Measurements from ENCODE around the gene CNOT2.

CNOT2 gene

GRCh38 chr12:70252832-70253231 is 9.6 kb downstream of the CNOT2 start:
- no peak for DNase-seq

GRCh38 chr12:70254225-70254624 is 11.0 kb downstream of the CNOT2 start:
- no peak for DNase-seq

- no peak for DNase-seq
These were observed 11.6 kb downstream of the CNOT2 start for GRCh38 chr12:70254846-70255245.

GRCh38 chr12:70255311-70255710 is 12.1 kb downstream of the CNOT2 start:
- no peak for DNase-seq

GRCh38 chr12:70258605-70259403 is 15.6 kb downstream of the CNOT2 start:
- DNase-seq = no peak

GRCh38 chr12:70260646-70261045 is 17.4 kb downstream of the CNOT2 start:
- no peak for DNase-seq

GRCh38 chr12:70264067-70264867 is 21.0 kb downstream of the CNOT2 start:
- no peak for DNase-seq

GRCh38 chr12:70265132-70265531 is 21.9 kb downstream of the CNOT2 start:
- no peak for DNase-seq

GRCh38 chr12:70267550-70267949 is 24.3 kb downstream of the CNOT2 start:
- no peak for DNase-seq

GRCh38 chr12:70268972-70269371 is 25.7 kb downstream of the CNOT2 start:
- DNase-seq = no peak

- no peak for DNase-seq
These were observed 26.9 kb downstream of the CNOT2 start for GRCh38 chr12:70270108-70270507.

- no peak for DNase-seq
These were observed 27.8 kb downstream of the CNOT2 start for GRCh38 chr12:70271025-70271424.

GRCh38 chr12:70272510-70272909 is 29.3 kb downstream of the CNOT2 start:
- DNase-seq = no peak

- DNase-seq = no peak
These were observed 31.8 kb downstream of the CNOT2 start for GRCh38 chr12:70275045-70275444.

GRCh38 chr12:70277973-70278372 is 34.7 kb downstream of the CNOT2 start:
- no peak for DNase-seq

GRCh38 chr12:70278945-70279344 is 35.7 kb downstream of the CNOT2 start:
- no peak for DNase-seq

GRCh38 chr12:70283232-70283631 is 40.0 kb downstream of the CNOT2 start:
- DNase-seq = no peak

- DNase-seq = no peak
These were observed 45.6 kb downstream of the CNOT2 start for GRCh38 chr12:70288817-70289216.

- DNase-seq = no peak
These were observed 46.9 kb downstream of the CNOT2 start for GRCh38 chr12:70290116-70290515.

GRCh38 chr12:70292017-70292776 is 49.0 kb downstream of the CNOT2 start:
- DNase-seq = no peak

- DNase-seq = peak; percentile 42
These were observed 61.7 kb downstream of the CNOT2 start for GRCh38 chr12:70304684-70305555.

- DNase-seq = no peak
These were observed 62.6 kb downstream of the CNOT2 start for GRCh38 chr12:70305794-70306193.
